Muscle layer of colon (tissue), 2 donors: ENCODE measurements around the gene SCAP.
"Not testable (repeated sequence)": the region's sequence is repeated elsewhere in the genome, so short reads cannot be mapped to it uniquely, and the experiment has no call there.

Experiments used
- H3K27ac ChIP-seq: one replicate; pipeline ENCODE4 v1.7.0; 2013; ENCODE audit warnings: low read depth, mild to moderate bottlenecking, low read length, moderate library complexity
- H3K27me3 ChIP-seq, 2 donors: one replicate each; pipeline ENCODE4 v1.7.0; 2013; ENCODE audit warnings: low read length in 2 of 2, mild to moderate bottlenecking in 2 of 2; ENCODE audit not compliant: insufficient read depth in 2 of 2, control insufficient read depth in 1 of 2
- H3K36me3 ChIP-seq: one replicate; pipeline ENCODE4 v1.7.0; 2013; ENCODE audit warnings: mild to moderate bottlenecking, low read length; ENCODE audit not compliant: insufficient read depth
- H3K4me1 ChIP-seq: one replicate; pipeline ENCODE4 v1.7.0; 2013; ENCODE audit warnings: mild to moderate bottlenecking, low read length; ENCODE audit not compliant: insufficient read depth
- H3K4me3 ChIP-seq, 2 donors: one replicate each; pipeline ENCODE4 v1.7.0; 2013; ENCODE audit warnings: low read length in 2 of 2, low read depth in 1 of 2, mild to moderate bottlenecking in 1 of 2, moderate library complexity in 1 of 2
- H3K9ac ChIP-seq: one replicate; pipeline ENCODE4 v1.7.0; 2013; ENCODE audit warnings: low read length
- H3K9me3 ChIP-seq: one replicate; pipeline ENCODE4 v1.7.0; 2013; ENCODE audit warnings: mild to moderate bottlenecking, low read length
- donor health status: abdominal sarcoma.
- donor health status: Adenocarcinoma of cecum.

The SCAP gene

DNA sequence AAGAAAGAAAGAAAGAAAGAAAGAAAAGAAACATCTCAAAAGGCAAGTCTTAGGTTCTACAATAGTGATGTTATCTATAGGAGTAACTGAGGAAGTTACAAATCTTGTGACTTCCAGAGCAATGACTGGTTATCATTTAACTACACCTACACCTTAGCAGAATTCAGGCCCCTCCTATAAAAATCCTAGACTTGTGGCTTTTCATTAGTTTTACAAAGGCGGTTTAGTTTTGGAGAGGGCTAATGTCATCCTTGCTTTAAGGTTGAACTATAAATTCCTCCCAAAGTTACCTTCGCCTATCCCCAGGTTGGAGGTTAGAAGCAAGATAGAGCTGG lies 4.1 kb upstream of the SCAP start:
- Histone ChIP-seq H3K9ac (no peak overlapping the region), H3K9me3 (no peaks in the 10 kb centered on the region), H3K4me3 (no peak overlapping the region), H3K27me3 (no peaks in the 10 kb centered on the region), H3K4me1 (peaks cover 10% of the 10 kb centered on the region), H3K27ac (no peak overlapping the region), H3K36me3 (no peaks in the 10 kb centered on the region)

DNA sequence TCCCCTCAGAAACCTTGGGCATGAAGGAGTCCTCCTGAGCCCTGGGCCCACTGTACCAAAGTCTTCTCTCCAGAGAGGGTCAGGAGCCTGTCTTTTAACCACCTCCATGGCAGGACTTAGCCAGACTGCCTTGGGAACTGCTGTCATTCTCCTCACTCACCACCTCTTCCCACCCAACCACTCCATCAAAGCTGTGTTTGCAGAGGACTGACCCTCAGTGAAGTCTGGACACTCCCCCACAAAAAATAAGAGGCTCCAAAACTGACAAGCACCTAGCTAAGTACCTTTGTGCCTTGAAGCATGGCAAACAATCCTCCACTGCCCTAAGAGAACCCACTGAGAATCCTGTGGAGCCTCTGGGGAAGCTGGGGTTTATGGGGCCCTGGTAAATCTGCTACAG lies 2.3 kb upstream of the SCAP start:
- H3K27me3 ChIP-seq = no peaks in the 10 kb centered on the region
- no peaks in the 10 kb centered on the region for H3K9me3 ChIP-seq
- H3K4me3 ChIP-seq = no peak overlapping the region
- H3K36me3 ChIP-seq = no peaks in the 10 kb centered on the region
- H3K4me1 ChIP-seq = peaks cover 20% of the 10 kb centered on the region
- no peak overlapping the region for H3K27ac ChIP-seq
- H3K9ac ChIP-seq = no peak overlapping the region

DNA sequence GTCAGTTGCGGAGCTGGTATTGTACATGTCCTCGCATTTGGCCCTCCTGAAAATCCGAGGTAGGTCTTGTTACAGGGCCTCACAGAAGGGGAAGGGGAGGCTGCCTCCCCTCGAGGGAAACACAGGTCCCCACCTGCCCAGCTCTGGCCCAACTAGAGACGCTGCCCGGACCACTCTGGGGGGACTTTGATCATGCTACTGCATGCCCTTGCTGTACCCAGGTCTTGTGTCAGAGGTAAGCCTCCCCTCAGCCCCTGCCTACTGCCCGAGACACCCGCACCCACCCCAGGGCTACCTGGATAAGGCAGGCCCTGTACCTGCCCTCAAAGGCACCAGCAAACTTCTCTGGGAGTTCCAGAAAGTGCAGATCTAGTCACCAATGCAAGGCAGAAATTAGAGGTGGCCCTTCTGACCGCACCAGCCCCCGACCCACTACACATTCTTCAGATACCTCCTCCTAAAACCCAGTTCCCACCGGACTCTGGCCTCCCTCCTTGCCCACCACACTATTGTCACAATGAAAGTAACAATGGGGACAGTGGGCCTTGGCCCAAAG lies 981 bp upstream of the SCAP start:
- no peaks in the 10 kb centered on the region for H3K9me3 ChIP-seq
- peak overlapping the region; percentile 83 for H3K27ac ChIP-seq

DNA sequence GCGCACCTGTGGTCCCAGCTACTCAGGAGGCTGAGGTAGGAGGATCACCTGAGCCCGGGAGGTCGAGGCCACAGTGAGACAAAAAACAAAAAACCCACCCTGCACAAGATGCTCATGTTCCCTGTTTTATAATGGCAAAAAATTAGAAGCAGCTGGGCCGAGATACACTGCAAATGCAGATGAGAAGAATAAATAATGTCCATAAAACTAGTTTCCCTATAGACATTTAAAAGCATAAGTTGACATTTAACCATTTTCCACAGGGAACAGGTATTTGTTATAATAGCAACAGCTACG lies 537 bp upstream of the SCAP start:
- no peaks in the 10 kb centered on the region for H3K27me3 ChIP-seq

More for the DNA sequence above, 981 bp upstream of the SCAP start:
- Histone ChIP-seq H3K4me3 (peak overlapping the region; percentile 69 to 77), H3K9ac (peak overlapping the region; percentile 54), H3K4me1 (peaks cover 20% of the 10 kb centered on the region), H3K27me3 (no peaks in the 10 kb centered on the region), H3K36me3 (no peaks in the 10 kb centered on the region)

DNA sequence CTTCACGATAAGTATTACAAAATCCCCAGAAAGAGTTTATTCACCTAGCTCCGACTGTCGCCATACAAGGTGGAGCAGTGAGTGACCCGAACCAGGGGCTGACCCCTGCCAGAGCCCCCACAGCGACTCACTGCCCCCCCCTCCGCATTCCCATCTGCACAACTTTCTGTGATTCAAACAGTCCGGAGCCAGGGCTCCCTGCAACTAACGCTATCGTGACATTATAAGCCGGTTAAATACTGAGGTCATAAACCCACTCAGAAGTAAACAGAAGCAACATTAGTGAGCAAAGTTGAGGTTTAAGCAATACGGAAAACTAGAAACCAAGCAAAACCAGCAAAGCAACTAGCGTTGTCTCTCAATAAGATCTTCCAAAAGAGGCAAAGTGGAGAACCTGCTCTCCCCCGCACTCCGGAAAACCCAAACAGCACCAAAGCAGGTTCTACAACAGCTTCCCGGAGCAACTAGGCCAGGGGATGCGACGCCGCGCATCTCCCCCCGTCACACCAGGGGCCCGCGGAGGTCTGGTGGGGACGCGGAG lies 642 bp downstream of the SCAP start:
- Histone ChIP-seq H3K9me3 (no peaks in the 10 kb centered on the region), H3K36me3 (no peaks in the 10 kb centered on the region), H3K9ac (peak overlapping the region; percentile 34), H3K4me3 (peak overlapping the region; percentile 69 to 80), H3K27me3 (no peaks in the 10 kb centered on the region), H3K27ac (peak overlapping the region; percentile 83), H3K4me1 (peaks cover 20% of the 10 kb centered on the region)

More for the DNA sequence above, 537 bp upstream of the SCAP start:
- Histone ChIP-seq H3K9ac (peak overlapping the region; percentile 54), H3K36me3 (no peaks in the 10 kb centered on the region), H3K4me1 (peaks cover 20% of the 10 kb centered on the region), H3K4me3 (peak overlapping the region; percentile 69 to 77), H3K27ac (peak overlapping the region; percentile 83), H3K9me3 (no peaks in the 10 kb centered on the region)

DNA sequence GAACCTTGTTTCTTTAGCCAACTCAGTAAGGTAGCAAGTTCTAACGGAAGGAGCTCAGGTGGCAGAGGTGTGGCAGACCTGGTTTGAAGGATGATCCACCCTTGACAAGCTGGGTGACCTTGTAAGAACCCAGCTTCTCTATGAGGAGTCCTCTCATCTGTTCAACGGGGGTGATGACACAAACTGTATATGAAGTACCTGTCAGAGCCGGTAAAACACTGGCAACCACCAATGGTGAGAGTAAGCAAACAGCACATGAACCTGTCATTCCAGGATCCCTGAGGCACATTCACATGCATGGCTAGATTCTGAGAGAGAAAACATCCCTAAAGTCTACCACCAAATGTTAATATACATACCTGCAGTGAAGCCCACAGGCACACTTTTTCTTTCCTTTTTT lies 2.4 kb downstream of the SCAP start:
- Histone ChIP-seq H3K36me3 (no peaks in the 10 kb centered on the region), H3K27me3 (no peaks in the 10 kb centered on the region), H3K4me3 (no peak overlapping the region), H3K27ac (no peak overlapping the region), H3K4me1 (peaks cover 20% of the 10 kb centered on the region), H3K9me3 (no peaks in the 10 kb centered on the region), H3K9ac (no peak overlapping the region)

DNA sequence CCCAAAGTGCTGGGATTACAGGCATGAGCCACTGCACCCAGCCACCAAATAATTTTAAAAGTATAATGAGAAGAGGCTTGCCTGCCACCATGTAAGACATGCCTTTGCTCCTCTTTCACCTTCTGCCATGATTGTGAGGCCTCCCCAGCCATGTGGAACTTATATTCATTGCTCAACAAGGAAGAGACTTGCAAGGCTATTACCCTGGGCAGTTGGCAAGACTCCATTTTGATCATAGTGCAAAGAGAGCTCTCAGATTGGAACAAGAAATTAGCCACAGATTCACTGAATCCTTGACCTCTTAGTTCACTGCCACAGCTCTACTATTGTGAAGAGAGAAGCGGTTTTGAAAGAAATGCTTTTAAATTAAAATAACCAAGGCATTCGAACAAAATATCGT lies 6.1 kb downstream of the SCAP start:
- no peak overlapping the region for H3K9ac ChIP-seq
- no peak overlapping the region for H3K27ac ChIP-seq
- H3K9me3 ChIP-seq = no peaks in the 10 kb centered on the region
- no peaks in the 10 kb centered on the region for H3K27me3 ChIP-seq
- no peaks in the 10 kb centered on the region for H3K36me3 ChIP-seq
- peaks cover 8% of the 10 kb centered on the region for H3K4me1 ChIP-seq
- H3K4me3 ChIP-seq = no peak overlapping the region

DNA sequence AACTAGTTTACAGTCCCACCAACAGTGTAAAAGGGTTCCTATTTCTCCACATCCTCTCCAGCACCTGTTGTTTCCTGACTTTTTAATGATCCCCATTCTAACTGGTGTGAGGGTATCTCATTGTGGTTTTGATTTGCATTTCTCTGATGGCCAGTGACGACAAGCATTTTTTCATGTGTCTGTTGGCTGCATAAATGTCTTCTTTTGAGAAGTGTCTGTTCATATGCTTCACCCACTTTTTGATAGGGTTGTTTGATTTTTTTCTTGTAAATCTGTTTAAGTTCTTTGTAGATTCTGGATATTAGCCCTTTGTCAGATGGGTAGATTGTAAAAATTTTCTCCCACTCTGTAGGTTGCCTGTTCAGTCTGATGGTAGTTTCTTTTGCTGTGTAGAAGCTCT lies 7.4 kb downstream of the SCAP start:
- not testable (repeated sequence) for H3K27me3 ChIP-seq, H3K27ac ChIP-seq, H3K9me3 ChIP-seq, H3K9ac ChIP-seq, H3K36me3 ChIP-seq, H3K4me3 ChIP-seq, H3K4me1 ChIP-seq

DNA sequence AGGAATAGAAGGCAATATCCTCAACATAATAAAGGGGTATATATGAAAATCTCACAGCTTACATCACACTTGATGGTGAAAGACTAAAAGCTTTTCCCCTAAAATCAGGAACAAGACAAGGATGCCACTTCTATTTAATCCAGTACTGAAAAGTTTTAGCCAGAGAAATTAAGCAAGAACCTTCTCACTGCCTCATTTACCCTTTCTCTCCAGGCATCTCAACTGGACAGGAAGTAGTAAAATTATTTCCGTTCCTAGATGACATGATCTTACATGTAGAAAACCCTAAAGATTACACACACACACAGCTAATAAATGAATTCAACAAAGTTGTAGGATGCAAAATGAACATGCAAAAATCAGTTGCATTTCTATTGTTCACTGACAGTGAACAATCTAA lies 11.2 kb downstream of the SCAP start:
- H3K9ac ChIP-seq = no peak overlapping the region
- H3K4me1 ChIP-seq = no peaks in the 10 kb centered on the region
- no peaks in the 10 kb centered on the region for H3K27me3 ChIP-seq
- H3K36me3 ChIP-seq = no peaks in the 10 kb centered on the region
- H3K9me3 ChIP-seq = no peaks in the 10 kb centered on the region
- H3K27ac ChIP-seq = no peak overlapping the region
- H3K4me3 ChIP-seq = no peak overlapping the region

DNA sequence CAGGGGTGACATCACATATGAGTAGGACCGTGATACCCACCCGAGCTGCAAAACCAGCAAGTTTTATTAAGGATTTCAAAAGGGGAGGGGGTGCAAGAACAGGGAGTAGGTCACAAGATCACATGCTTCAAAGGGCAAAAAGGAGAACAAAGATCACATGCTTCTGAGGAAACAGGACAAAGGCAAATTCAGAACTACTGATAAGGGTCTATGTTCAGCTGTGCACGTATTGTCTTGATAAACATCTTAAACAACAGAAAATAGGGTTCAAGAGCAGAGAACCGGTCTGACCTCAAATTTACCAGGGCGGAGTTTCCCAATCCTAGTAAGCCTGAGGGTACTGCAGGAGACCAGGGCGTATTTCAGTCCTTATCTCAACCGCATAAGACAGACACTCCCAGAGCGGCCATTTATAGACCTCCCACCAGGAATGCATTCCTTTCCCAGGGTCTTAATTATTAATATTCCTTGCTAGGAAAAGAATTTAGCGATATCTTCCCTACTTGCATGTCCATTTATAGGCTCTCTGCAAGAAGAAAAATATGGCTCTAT lies 16.1 kb downstream of the SCAP start:
- H3K9me3 ChIP-seq, H3K27ac ChIP-seq, H3K27me3 ChIP-seq, H3K9ac ChIP-seq, H3K36me3 ChIP-seq, H3K4me1 ChIP-seq, H3K4me3 ChIP-seq: not testable (repeated sequence)

DNA sequence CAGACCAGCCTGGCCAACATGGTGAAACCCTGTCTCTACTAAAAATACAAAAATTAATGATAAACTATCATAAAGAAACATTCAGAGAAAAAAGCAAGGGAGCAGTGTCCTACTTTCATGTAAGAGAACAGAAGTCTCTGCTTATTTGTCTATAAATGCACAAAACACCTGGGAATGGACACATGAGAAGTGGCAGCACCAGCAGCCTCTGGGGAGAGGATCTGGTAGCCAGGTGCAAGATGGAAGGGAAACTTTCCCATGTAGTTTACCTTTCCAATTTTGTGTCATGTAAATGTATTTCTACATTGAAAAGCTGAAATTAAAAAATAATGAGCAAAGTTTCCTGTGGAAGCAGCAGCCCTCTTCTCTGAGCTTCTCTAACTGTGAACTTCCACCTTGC lies 18.8 kb downstream of the SCAP start:
- Histone ChIP-seq H3K27me3 (no peaks in the 10 kb centered on the region), H3K4me3 (no peak overlapping the region), H3K4me1 (no peaks in the 10 kb centered on the region), H3K36me3 (no peaks in the 10 kb centered on the region), H3K27ac (no peak overlapping the region), H3K9ac (no peak overlapping the region), H3K9me3 (no peaks in the 10 kb centered on the region)

DNA sequence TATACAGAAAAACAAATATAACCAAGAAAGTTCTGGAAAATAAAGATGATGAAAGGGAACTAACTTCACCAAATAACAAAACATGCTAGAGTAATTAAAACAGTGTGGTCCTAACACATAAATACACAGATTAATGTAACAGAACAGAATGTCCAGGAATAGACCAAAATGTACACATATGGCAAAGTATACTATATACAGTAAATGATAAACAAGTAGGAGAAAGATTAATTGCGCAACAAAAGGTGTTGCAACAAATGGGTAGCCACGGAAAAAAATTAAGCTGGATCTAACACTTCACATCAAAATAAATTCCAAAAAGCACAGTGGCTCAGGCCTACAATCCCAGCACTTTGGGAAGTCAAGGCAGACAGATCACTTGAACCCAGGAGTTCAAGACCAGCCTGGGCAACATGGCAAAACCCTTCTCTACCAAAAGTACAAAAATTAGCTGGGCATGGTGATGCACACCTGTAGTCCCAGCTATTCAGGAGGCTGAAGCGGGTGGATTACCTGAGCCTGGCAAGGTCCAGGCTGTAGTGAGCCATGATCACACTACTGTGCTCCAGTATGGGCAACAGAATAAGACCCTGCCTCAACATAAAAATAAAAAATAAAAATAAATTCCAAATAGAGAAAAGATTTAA lies 19.8 kb downstream of the SCAP start:
- no peaks in the 10 kb centered on the region for H3K27me3 ChIP-seq
- H3K9ac ChIP-seq = no peak overlapping the region
- H3K4me3 ChIP-seq = no peak overlapping the region
- no peaks in the 10 kb centered on the region for H3K9me3 ChIP-seq
- H3K36me3 ChIP-seq = no peaks in the 10 kb centered on the region
- no peak overlapping the region for H3K27ac ChIP-seq
- H3K4me1 ChIP-seq = no peaks in the 10 kb centered on the region
